Mesenteric fat pad (tissue), 1 donor: ENCODE data around the gene PPP1R12A. TPM values are rescaled to one million over a fixed set of nuclear protein-coding genes. Genes with fewer than 3 reads are reported as not detected.
"Not testable (repeated sequence)": the region's sequence is repeated elsewhere in the genome, so short reads cannot be mapped to it uniquely, and the experiment has no call there.

Source experiments
- DNase-seq: peaks from one replicate; pipeline ENCODE4 v3.0.0-alpha.2; 2020; ENCODE audit warnings: low spot score
- total RNA-seq: library from RNA; stranded (reverse); fragmentation: NEBNext Ultra II Directional; extraction: Animal tissue kit (Norgen Biotek cat#: 25700); gene quantifications from one replicate; pipeline ENCODE4 v1.2.1, GENCODE V29; 2021
- donor health status: DM: yes; HTN: yes; CAD: no.

The PPP1R12A gene
- total RNA-seq, 1 donor from 2014 or later, result 63.7 TPM

DNA sequence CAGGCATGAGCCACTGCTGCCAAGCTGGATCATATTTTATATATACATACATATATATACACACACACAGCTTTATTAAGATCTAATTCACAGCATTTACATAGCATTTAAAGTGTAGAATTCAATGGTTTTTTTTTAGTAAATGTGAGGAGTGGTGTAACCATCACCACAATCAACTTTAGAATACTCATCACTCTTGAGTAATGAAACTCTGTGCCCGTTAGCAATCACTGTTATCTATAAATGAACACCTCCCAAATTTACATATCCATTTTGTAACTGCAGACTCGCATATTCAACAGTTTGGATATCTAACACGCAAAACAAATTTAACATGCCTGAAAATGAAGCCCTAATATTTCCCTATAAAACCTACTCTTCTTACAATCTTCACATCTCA, 90.9 kb downstream of the PPP1R12A start:
- no peak for DNase-seq

DNA sequence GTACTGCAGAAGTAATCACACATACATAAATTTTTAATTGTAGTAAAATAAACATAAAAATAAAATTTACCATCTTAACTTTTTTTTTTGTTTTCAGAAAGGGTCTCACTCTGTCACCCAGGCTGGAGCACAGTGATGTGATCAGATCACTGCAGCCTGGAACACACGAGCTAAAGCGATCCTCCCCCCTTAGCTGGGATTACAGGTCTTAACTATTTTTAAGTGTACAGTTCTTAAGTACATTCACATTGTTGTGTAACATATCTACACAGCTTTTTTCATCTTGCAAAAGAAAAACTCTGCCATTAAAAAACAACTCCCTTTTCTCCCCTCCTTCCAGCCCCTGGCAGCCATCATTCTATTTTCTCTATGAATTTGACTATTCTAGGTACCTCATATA, 92.3 kb downstream of the PPP1R12A start:
- no peak for DNase-seq

DNA sequence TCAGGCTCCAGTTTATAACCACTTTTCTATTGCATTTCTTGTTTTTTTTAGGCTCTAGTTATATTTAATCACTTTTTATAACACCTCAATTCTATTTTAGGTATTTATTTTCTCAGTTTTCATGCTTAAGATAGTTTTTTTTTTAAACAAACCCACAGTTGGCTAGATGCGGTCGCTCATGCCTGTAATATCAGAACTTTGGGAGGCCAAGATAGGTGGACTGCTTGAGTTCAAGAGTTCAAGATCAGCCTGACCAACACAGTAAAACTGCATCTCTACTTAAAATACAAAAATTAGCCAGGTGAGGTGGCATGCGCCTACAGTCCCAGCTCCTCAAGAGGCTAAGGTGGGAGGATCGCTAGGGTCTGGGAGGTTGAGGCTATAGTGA, 93.0 kb downstream of the PPP1R12A start:
- DNase-seq, result no peak

DNA sequence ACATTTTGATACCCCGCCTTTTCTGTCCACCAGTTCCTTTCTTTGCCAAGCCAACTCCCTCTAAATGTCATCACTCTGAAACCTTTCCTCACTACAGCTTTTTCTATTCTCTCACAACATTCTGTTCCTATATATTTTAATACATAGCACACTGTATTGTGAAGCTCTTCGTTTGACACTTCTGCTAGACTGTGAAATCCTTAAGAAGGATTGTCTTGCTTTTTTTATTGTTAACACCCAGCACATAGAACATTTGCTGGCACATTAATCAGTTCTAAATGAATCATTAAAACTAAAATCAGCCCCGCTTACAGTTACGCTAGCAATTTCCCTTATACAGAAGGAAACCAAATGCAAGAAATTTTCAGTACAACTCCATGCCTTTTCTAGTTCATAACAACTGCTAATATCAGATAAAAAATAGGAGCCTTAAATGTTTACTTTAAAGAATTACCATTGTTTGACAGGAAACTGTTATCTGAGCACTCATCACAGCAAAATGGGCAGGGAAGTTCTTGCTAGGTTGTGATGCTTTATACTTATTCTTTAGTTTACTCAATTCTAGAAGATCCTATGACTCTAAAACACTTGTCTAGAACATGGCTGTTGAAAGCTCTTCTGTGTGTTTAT, 93.5 kb downstream of the PPP1R12A start:
- DNase-seq, result no peak

DNA sequence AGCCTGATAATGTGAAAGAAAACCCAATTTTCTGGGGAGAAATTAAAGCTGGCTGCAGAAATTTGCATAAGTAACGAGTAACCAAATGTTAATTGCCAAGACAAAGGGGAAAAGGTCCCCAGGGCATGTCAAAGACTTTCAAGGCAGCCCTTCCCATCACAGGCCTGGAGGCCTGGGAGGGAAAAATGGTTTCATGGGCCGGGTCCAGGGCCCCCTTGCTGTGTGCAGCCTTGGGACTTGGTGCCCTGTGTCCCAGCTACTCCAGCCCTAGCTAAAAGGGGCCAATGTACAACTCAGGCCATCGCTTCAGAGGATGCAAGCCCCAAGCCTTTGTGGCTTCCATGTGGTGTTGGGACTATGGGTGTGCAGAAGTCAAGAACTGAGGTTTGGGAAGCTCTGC, 96.5 kb downstream of the PPP1R12A start:
- DNase-seq, result no peak

DNA sequence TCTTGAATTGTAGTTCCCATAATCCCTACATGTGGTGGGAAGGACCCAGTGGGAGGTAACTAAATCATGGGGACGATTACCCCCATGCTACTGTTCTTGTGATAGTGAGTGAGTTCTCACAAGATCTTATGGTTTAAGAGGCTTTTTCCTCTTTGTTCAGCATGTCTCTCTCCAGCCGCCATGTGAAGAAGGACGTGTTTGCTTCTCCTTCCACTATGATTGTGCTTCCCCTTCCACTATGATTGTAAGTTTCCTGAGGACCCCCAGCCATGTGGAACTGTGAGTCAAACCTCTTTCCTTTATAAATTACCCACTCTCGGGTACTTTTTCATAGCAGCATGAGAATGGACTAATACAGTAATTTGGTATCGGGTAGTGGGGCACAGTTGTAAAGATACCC, 97.3 kb downstream of the PPP1R12A start:
- DNase-seq, result no peak

DNA sequence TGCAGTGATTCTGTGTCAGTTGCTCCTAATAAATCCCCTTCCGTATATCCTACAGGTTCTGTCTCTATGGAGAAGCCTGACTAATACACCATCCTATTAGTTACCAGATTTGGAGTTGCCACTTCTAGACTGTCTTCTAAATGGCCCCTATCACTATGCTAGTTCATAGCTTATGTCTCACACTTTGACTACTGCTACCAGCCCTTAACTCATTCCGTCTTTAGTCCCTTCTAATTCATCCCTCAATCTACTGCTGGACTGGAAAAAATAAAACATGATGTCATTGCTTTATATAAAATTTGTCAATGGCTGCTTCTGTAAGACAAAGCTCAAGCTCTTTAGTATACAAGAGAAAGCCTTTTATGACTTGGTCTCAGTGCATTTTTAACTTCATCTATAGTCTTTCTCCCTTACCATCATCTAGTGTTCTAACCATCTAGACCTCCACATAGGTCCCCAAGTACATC, 99.5 kb downstream of the PPP1R12A start:
- DNase-seq, result no peak

DNA sequence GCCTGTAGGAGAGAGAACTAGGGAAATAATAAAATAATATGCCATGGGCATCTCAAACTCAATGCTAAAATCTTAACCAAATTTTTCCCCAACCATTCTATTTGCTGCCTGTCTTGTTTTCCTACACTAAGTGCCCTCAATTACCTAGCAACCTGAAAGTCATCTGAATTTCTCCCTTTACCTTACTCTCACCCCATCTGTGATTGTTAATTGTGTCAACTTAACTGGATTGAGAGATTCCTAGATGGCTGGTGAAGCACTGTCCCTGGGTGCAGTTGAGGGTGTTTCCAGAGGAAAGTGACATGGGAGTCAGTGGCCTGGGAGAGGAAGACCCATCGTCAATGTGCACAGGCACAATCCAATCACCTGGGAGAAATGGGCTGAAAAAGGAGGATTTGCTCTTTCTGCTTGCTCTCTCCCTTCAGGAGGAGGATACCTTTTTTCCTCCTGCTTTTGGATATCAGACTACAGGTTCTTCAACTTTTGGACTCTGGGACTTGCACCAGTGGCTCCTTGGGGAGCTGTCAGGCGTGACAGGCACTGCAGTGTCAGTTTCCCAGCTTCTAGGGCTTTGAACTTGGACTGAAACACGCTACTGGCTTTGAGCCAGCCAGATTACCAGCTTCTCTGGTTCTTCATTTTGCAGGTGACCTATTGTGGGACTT, 100.1 kb downstream of the PPP1R12A start:
- DNase-seq, result no peak

DNA sequence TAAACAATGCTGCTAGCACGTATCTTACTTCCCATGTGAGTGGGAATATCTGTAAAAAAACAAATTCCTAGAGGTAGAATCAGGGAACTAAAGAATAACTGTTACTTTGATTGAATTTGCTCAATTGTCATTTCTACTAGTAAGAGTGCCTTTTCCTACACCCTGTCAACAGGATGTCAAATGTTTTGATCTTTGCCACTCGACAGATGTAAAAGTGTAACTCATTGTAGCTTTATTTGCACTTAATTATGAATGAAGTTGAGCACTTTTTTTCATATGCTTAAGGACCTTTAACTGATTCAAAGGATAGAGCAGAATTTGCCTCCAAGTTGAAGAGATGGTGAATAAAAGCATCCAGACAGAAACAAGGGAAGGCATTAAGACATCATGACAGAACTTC, 104.5 kb downstream of the PPP1R12A start:
- no peak for DNase-seq

DNA sequence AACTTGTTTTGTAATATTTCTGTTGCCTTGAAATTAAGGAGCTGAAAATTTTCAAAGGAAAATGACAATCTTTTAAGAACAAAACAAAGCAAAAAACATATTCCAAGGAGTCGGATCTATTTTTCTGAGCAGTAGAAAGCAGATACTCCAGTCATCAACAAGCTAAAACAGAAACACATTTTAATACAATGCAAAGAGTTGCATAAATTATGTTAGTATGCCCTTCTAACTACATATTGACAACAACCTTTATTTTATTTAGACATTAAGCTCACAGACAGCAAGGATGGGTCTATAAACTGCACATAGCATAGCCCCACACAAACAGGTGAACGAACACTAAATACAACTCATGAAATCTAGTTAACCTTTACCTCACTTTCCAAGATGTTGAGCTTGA, 106.0 kb downstream of the PPP1R12A start:
- no peak for DNase-seq

DNA sequence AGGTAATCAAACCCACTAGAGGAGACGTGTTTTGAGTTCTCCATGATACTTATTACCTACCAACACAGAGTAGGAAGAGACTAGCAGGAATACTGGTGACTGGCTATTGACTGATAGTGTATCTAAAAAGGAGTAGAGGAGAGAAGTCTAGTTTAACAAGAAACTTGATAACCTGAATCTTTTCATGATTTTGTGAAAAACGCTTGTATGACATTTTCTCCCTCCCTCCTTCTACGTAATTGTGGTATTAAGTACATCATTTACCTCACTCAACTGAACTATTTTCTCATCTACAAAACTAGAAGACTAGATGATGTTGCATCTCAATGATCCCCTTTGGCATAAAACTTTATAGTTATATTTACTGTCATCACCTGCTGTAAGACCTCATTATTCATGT, 107.4 kb downstream of the PPP1R12A start:
- DNase-seq, result no peak

DNA sequence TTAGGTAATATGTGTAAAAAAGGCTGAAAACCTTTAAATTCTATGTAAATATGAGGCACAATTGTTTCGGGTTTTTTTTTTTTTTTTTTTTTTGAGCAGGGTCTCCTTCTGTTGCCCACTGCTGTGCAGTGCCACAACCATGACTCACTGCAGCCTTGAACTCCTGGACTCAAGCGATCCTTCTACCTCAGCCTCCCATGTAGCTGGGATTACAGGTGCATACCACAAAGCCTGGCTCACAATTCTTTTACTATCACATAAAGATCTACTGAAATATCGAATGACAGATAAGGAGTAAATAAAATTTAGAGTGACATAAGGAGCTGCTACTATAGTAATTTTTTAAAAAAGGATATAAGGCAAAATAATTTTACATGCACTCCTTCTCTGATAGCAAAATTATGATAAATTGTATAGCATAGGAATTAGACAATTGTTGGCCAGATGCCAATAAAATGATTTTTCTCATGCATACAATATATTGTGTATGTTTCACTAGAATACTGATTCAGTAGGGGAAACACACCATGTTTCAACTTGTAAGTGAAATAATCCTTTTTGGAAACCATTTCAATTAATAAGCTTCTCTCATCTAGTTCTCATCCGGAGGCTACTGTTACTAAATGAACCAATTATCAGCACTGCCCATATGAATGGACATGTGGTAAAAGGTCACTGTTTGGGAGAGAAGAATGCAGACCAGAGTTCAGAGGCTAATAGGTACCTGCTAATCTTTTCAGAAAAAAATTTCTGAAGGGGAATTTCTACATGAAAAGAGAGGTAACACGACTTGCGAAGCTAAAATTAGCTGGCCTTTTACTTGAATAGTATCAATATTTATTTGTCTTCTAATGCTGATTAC, 108.4 kb downstream of the PPP1R12A start:
- no peak for DNase-seq

DNA sequence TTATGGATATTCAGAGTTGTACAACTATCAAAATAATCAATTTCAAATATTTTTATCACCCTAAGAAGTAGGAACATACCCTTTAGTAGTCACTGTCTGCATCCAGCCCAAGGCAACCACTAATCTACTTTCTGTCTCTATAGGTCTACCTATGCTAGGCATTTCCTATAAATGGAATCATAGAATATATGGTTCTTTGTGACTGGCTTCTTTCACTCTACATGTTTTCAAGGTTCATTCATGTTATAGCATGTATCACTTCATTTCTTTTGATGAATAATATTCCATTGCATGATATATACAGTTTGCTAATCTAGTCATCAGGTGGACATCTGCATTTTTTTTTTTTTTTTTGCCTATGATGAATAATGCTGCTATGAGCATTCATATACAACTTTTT, 112.4 kb downstream of the PPP1R12A start:
- no peak for DNase-seq

DNA sequence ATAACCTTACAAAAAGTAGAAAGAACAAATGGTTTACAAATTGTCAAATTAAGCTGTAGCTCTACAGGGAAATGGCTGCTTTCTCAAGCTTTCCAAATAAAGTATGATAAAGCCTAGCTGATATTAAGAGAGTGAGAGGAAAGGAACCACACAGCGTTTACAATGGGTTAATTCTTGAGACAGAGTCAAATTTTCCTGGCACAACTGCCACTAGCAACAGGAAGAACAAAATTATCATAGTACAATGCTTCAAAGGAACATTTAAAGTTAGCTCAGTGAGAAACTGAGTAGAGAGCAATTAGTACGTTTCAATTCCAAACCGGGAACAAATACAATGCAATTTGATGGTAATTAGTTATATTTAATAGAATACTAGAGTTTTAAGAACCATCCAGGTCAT, 116.0 kb downstream of the PPP1R12A start:
- DNase-seq, result no peak

DNA sequence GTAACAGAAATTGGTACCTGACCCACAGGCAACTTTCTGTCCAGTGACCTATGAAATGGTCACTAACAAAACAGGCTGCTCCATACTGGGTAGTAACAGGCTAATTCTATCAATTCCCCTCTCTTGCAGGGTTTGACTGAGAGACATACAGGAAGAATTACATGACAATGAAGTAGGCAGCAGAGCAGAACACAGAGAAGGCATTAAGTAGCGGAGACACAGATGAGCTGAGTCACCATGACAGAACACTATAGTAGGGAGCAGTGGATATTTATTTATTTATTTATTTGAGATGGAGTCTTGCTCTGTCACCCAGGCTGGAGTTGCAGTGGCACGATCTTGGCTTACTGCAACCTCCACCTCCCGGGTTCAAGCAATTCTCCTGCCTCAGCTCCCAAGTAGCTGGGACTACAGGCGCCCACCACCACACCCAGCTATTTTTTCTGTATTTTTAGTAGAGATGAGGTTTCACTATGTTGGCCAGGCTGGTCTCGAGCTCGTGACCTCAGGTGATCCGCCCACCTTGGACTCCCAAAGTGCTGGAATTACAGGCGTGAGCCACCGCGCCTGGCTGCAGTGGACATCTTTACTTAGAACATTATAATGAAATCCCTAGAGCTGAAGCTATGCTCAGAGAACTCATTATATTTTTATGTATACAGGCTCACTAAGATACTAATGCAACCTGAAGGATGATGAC, 150.4 kb downstream of the PPP1R12A start:
- not testable (repeated sequence) for DNase-seq

DNA sequence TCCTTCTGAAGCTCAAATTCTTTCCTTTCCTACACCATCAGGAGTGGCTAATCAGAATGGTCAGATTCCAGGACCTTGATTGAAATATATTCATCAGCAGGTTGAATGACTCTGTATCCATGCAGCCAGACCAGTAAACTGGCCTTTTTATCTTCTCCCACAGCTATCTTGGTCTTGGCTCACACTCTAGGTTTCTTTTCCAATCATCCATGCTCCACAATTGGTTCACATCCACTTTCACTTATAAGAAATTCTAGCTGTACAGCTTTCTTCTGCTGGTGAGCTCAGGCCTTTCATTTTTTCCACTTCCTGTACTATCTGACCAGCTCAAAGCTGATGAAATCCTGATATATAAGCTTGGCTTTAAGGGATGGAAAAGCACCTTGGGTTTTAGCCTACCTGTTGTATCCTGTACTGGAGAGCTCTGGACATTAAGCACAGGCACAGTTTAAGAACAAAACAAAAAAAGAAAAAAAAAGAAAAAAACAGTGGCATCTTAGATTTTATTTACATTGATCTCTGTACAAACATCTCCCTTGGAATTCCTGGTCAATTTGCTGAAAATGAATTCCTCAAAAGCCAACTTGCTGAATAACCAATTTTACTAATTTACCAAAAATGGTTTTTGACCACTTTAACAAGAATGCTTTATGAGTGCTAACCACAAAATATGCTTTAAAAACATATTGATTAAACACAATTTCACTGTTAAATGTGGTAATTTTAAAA, 152.6 kb downstream of the PPP1R12A start:
- no peak for DNase-seq

DNA sequence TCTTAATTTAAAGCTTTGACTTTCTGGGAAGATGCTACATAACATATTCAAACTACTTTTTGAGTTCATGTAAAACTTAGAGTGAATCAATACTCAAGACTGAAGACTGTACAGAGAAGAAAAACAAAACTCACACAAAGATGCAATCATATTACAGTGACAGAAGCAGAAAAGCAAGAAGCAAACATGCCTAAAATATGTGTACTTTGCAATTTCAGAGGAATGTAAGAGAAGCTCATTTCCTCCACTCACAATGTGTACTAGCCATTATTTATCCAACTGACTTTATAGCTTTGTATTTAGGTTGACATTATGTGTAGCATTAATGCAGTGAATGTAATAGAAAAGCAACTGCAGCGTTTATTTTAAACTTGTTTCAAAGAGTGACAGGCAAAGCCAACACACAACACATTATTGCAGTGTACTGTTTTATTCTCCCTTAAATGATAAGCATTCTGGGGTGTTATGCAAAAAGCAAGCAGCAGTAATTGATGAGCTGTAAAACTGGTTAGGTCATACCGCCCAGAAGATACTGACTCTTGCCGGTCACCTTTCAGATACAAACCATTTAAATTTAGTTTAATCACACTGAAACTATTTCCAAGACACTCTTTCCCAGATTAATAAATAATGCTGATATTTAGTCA, 156.0 kb downstream of the PPP1R12A start:
- no peak for DNase-seq

DNA sequence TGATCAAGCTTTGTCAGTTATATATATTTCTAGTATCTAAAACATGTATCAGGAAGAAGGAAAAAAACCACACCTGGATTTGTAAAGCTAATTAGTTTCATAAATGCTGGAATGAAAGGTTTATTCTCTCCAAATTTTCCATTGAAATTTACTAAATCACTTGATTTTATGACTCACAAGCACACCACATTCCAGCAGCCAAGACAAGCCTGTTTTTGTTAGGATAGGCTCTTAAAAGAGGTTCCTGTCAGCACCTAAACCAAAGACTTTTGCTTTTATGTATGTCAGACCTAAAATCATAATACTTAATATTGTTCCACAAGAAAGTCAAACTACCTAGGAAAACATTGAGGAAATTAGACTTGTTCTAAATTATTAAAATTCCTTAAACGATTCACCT, 158.8 kb downstream of the PPP1R12A start:
- no peak for DNase-seq

DNA sequence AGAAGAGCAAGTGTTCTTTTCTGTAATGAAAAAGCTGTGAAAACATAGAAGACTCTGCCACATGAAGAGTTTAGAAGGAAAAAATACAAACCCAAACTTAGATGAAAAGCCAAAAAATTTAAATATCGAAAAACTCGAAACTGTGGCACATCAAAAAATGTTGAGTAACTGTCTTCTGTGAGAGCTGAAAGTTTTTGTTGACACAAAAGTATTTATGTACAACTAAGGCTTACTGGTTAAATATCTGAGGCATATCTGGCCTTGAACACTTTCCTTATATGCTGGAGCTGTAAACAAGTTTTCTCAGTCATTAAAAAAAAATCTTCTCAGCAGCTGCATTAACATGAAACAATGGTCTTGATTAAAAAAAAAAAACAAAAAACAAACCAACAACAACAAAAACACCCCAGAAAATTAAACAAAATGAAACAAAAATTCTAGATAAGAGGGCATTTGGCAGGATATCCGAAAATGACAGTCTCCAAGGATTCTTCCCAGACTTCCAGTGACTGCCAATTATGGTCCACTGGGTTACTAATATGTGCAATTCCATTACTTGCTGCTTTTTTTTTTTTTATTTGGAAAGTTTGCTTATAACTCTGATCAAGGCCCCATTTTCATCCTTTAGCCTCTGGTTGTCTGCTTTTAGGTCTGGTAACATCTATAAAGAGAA, 159.4 kb downstream of the PPP1R12A start:
- DNase-seq, result no peak

DNA sequence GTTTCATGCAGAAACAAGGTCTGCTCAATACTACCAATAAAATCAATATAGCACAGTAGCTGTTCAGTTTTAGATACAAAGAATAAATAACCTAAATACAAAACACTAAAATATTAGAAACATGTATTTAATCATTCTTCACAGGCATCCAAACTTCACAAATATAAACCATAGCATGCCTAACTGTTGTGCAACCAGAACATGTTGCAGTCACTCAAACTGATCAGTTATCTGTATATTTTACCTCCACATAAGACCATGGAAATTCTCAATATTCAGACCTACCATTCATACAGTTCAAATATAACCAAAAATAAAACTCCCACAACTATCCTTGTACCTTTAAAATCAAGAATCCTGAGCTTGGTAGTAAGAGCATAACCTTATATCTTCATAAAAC, 161.0 kb downstream of the PPP1R12A start:
- DNase-seq, result no peak
